GM12878 (cell line): ENCODE measurements around the gene EMSY. TPM values are rescaled to one million over a fixed set of nuclear protein-coding genes. Genes with fewer than 3 reads are reported as not detected.

Experiments used
- ATAC-seq: fragments of 200-7000 bp; cut with Tn5 transposase; 3 replicates; pipeline ENCODE4 v1.9.1; 2020; ENCODE audit warnings: mild to moderate bottlenecking, moderate library complexity
- BruUV-seq: library from RNA; stranded (reverse); fragments of 400-500 nt; replicated peaks from 2 replicates; lab custom pipeline; 2021; lab: Mats Ljungman, UMichigan
- CTCF ChIA-PET: fragments of 300-600 bp; sonication (Branson Sonifier 250); formaldehyde crosslinking; extraction: SDS; loops from one replicate; lab custom pipeline; 2021; ENCODE audit warnings: inconsistent platforms; lab: Yijun Ruan, JAX
- POLR2A ChIA-PET: fragments of 350-600 bp; formaldehyde crosslinking; extraction: SDS; loops from one replicate; lab custom pipeline; 2021; ENCODE audit warnings: inconsistent platforms; lab: Charles Lee
- RAD21 ChIA-PET: fragments of 300-600 bp; sonication (Branson Sonifier 250); formaldehyde crosslinking; loops from one replicate; lab custom pipeline; 2023; ENCODE audit warnings: antibody characterized with exemption; ENCODE audit not compliant: unreplicated experiment; lab: Charles Lee
- SMC1A ChIA-PET: fragments of 300-600 bp; sonication (Branson Sonifier 250); formaldehyde crosslinking; loops from one replicate; lab custom pipeline; 2023; ENCODE audit not compliant: unreplicated experiment, uncharacterized antibody; lab: Charles Lee
- DNase-seq: peaks from one replicate; pipeline ENCODE4 v3.0.0-alpha.2; 2011; ENCODE audit warnings: low read depth, low spot score
- FAIRE-seq: peaks from 3 replicates; lab custom pipeline; 2011; peaks lifted over from hg19 to GRCh38; lab: Jason Lieb, UNC
- H2AFZ ChIP-seq: 2 replicates; pipeline ENCODE4 v1.6.0; 2011; ENCODE audit warnings: low read depth, low read length, control low read depth; ENCODE audit not compliant: control insufficient read depth
- H3K27ac ChIP-seq: 2 replicates; pipeline ENCODE4 v1.5.1; 2011; ENCODE audit warnings: control low read depth; ENCODE audit not compliant: control insufficient read depth, insufficient read depth
- H3K27me3 ChIP-seq, 2 experiments: replicated peaks in 1 of 2; 2 replicates each; pipeline versions ENCODE4 v1.6.0 to v1.6.1; 2011; ENCODE audit warnings: low read length in 1 of 2; ENCODE audit not compliant: control insufficient read depth in 2 of 2, insufficient read depth in 2 of 2
- H3K36me3 ChIP-seq, 2 experiments: 2 replicates each; pipeline ENCODE4 v1.5.1; 2011; ENCODE audit warnings: low read length in 1 of 2; ENCODE audit not compliant: control insufficient read depth in 2 of 2, insufficient read depth in 2 of 2
- H3K4me1 ChIP-seq: 2 replicates; pipeline ENCODE4 v1.6.1; 2011; ENCODE audit warnings: mild to moderate bottlenecking, low read length, moderate library complexity, mixed read lengths; ENCODE audit not compliant: control insufficient read depth, insufficient read depth
- H3K4me2 ChIP-seq: 2 replicates; pipeline ENCODE4 v1.6.0; 2011; ENCODE audit warnings: control low read depth; ENCODE audit not compliant: control insufficient read depth, insufficient read depth
- H3K4me3 ChIP-seq: fragments of 200-600 bp; sonication (generic); 2 replicates; pipeline ENCODE4 v1.5.1; 2016
- H3K79me2 ChIP-seq: 2 replicates; pipeline ENCODE4 v1.6.0; 2011; ENCODE audit warnings: low read length; ENCODE audit not compliant: control insufficient read depth, insufficient read depth
- H3K9ac ChIP-seq: 2 replicates; pipeline ENCODE4 v1.8.0; 2011; ENCODE audit warnings: low read length, control low read depth, mixed read lengths; ENCODE audit not compliant: control insufficient read depth, insufficient read depth
- H3K9me3 ChIP-seq: replicated peaks from 3 replicates; pipeline ENCODE4 v1.5.1; 2011; ENCODE audit warnings: mild to moderate bottlenecking, low read length; ENCODE audit not compliant: control insufficient read depth, insufficient read depth
- H4K20me1 ChIP-seq: 2 replicates; pipeline ENCODE4 v1.6.0; 2011; ENCODE audit not compliant: control insufficient read depth, insufficient read depth
- CEBPB ChIP-seq, 2 experiments: fragments of 150-350 bp in 1 of 2; IDR thresholded peaks; 2 replicates each; pipeline ENCODE4 v1.6.1; 2012 to 2014; ENCODE audit warnings: low read depth in 2 of 2, low read length in 2 of 2, borderline replicate concordance in 1 of 2, inconsistent platforms in 1 of 2
- HDGF ChIP-seq: fragments of 450-650 bp; IDR thresholded peaks from 2 replicates; pipeline ENCODE4 v1.6.1; 2016; ENCODE audit warnings: antibody characterized with exemption
- MYC ChIP-seq: IDR thresholded peaks from 2 replicates; pipeline ENCODE4 v1.6.1; 2011; ENCODE audit warnings: mild to moderate bottlenecking, low read length, moderate library complexity, inconsistent platforms; ENCODE audit not compliant: insufficient read depth, insufficient replicate concordance, insufficient read length, severe bottlenecking
- TAF1 ChIP-seq: IDR thresholded peaks from 2 replicates; pipeline ENCODE4 v1.6.1; 2011; ENCODE audit warnings: mild to moderate bottlenecking, low read depth, low read length, borderline replicate concordance
- TCF7 ChIP-seq: IDR thresholded peaks from 2 replicates; pipeline ENCODE4 v1.6.1; 2014; ENCODE audit warnings: antibody characterized with exemption, borderline replicate concordance
- ZNF217 ChIP-seq: fragments of 450-650 bp; IDR thresholded peaks from 2 replicates; pipeline ENCODE4 v1.6.1; 2017; ENCODE audit warnings: antibody characterized with exemption, mild to moderate bottlenecking
- WGBS: methylation state at CpG from one replicate; pipeline ENCODE4 v1.1.6; 2016; ENCODE audit warnings: low lambda C conversion rate; ENCODE audit not compliant: insufficient replicate concordance, insufficient coverage; ENCODE audit errors: missing lambda C conversion rate; 5-methylcytosine and 5-hydroxymethylcytosine counted together
- in situ Hi-C: fragments of 300-500 bp; cut with MboI; formaldehyde crosslinking; loops from 9 replicates; pipeline ENCODE4 v1.14.3; 2018; ENCODE audit warnings: mixed read lengths
- intact Hi-C: fragments of 100-400 bp; cut with micrococcal nuclease; formaldehyde crosslinking; loops from one replicate; pipeline ENCODE4 v1.14.2; 2022; ENCODE audit not compliant: unreplicated experiment
- polyA plus RNA-seq, 11 experiments: library from polyadenylated mRNA; depleted of rRNA in 4 of 11; unstranded in 6 of 11; stranded (reverse) in 5 of 11; fragments of >200 nt; fragmentation: Nextera tagmentation in 4 of 11; fragmentation: Illumina TruSeq in 1 of 11; extraction: Ambion mirVana in 4 of 11; extraction: Trizol in 1 of 11; gene quantifications; 1 replicate in 1 of 11; 2 replicates in 10 of 11; pipeline versions ENCODE4 v1.2.1 to v1.2.3, GENCODE V29; 2011 to 2016; ENCODE audit warnings: inconsistent platforms in 2 of 11, missing spikeins in 2 of 11, low read depth in 1 of 11
- total RNA-seq, 4 experiments: library from RNA; depleted of rRNA in 3 of 4; stranded (reverse); fragments of >200 nt in 3 of 4; fragmentation: Illumina TruSeq in 1 of 4; extraction: Trizol in 1 of 4; gene quantifications; 2 replicates each; pipeline versions ENCODE4 v1.2.1 to v1.2.3, GENCODE V29; 2013 to 2021

Gene EMSY
- total and polyA plus RNA-seq, 10 of the 15 experiments (the other 5 are each of a cell fraction or from before 2014, with no cell fraction given) = 9.3 to 26.9 (median 13.0) TPM

DNA sequence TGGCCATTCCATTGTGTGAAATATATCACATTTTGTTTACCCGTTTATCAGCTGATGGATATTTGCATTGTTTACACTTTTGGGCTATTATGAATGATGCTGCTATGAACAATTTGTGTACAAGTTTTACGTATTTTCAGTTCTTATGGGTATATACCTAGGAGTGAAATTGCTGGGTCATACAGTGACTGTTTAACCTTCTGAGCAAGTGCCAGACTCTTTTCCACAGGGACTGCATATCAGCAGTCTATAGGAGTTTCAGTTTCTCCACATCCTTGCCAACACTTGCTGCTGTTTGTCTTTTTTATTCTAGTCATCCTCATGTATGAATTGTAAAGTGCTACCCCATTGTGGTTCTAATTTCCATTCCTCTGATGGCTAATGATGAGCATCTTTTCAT is 108.2 kb downstream of the EMSY start:
- Histone ChIP-seq H4K20me1 (no peaks in the 10 kb centered on the region), H2AFZ (no peak overlapping the region), H3K27ac (no peak overlapping the region), H3K9ac (no peak overlapping the region), H3K4me3 (no peak overlapping the region), H3K4me2 (no peak overlapping the region), H3K9me3 (no peaks in the 10 kb centered on the region), H3K27me3 (no peaks in the 10 kb centered on the region), H3K79me2 (no peaks in the 10 kb centered on the region), H3K4me1 (no peaks in the 10 kb centered on the region), H3K36me3 (no peaks in the 10 kb centered on the region)
- no TSS peak for BruUV-seq
- no peak for TF ChIP-seq ZNF217
- TF ChIP-seq MYC = no peak
- TF ChIP-seq HDGF = no peak
- no peak for TF ChIP-seq CEBPB (IDR thresholded peaks at IDR 0.05; ENCODE audit: borderline replicate concordance in 1 of 2, low read depth in 2 of 2, low read length in 2 of 2)
- no peak for TF ChIP-seq TCF7
- no peak for TF ChIP-seq TAF1
- ATAC-seq (no peak), FAIRE-seq (no peak), DNase-seq (no peak)
- in situ Hi-C loops (no loop called here), intact Hi-C loops (no loop called here)
- ChIA-PET RAD21 (no interaction called here), POLR2A (no interaction called here), SMC1A (interaction anchor here (0.6 to 1.3 kb wide), 2 partner anchors 13 to 17 kb away, joined by 3 read pairs; no protein-coding TSS in a partner anchor), CTCF (no interaction called here)
- WGBS = 98% methylated on average over 2 of the region's 2 CpGs
